LNCaP clone FGC (cell line): ENCODE measurements around the gene LY6G5B.
A peak's percentile ranks its signal among the peaks of the same experiment; 100 is the strongest.

Source experiments
- DNase-seq: peaks from one replicate; pipeline ENCODE4 v3.0.0-alpha.2; 2011; ENCODE audit warnings: low read depth
- H3K4me3 ChIP-seq: 2 replicates; pipeline ENCODE4 v1.5.1; 2011; ENCODE audit warnings: mild to moderate bottlenecking, low read depth, low read length, control low read depth
- CTCF ChIP-seq: IDR thresholded peaks from 2 replicates; pipeline ENCODE4 v1.5.1; 2012; ENCODE audit warnings: mild to moderate bottlenecking; ENCODE audit not compliant: control insufficient read depth, insufficient read depth; ENCODE audit errors: extremely low read depth

Gene LY6G5B

GRCh38 chr6:31686483-31686882 is 16.7 kb downstream of the LY6G5B start:
- DNase-seq, result no peak
- H3K4me3 ChIP-seq, result no peak overlapping the region
- no peak for TF ChIP-seq CTCF

GRCh38 chr6:31687321-31687720 is 17.5 kb downstream of the LY6G5B start:
- TF ChIP-seq CTCF, result no peak
- no peak for DNase-seq
- H3K4me3 ChIP-seq, result no peak overlapping the region

- TF ChIP-seq CTCF, result no peak
- no peak overlapping the region for H3K4me3 ChIP-seq
- no peak for DNase-seq
These were observed 18.3 kb downstream of the LY6G5B start for GRCh38 chr6:31687860-31688693.

- H3K4me3 ChIP-seq, result no peak overlapping the region
- TF ChIP-seq CTCF, result peak; percentile 42
- DNase-seq, result no peak
These were observed 19.7 kb downstream of the LY6G5B start for GRCh38 chr6:31689249-31690110.

- no peak overlapping the region for H3K4me3 ChIP-seq
- DNase-seq, result no peak
- TF ChIP-seq CTCF, result no peak
These were observed 20.7 kb downstream of the LY6G5B start for GRCh38 chr6:31690231-31691077.

- no peak for TF ChIP-seq CTCF
- DNase-seq, result no peak
- H3K4me3 ChIP-seq, result no peak overlapping the region
These were observed 21.3 kb downstream of the LY6G5B start for GRCh38 chr6:31691078-31691463.
